A673 (cell line): ENCODE results near the gene PPP1CB.

ENCODE experiments used
- EZH2 ChIP-seq: fragments of 200-600 bp; sonication (generic); IDR thresholded peaks from 2 replicates; pipeline ENCODE4 v1.6.1; 2017; ENCODE audit warnings: borderline replicate concordance, low read depth, mild to moderate bottlenecking, mixed read lengths, antibody characterized with exemption, low read length; ENCODE audit not compliant: poor library complexity, severe bottlenecking
- TF ChIP-seq, protein P1 (sequence below): fragments of 300-800, 200-600 bp; sonication (generic); conservative IDR thresholded peaks from 2 replicates; pipeline ENCODE4 v1.5.1; 2017; ENCODE audit warnings: low read depth, mild to moderate bottlenecking, antibody characterized with exemption, low read length, moderate library complexity, mixed read lengths

GRCh38 chr2:28758459-28758858 is 6.8 kb downstream of the PPP1CB start:
- TF ChIP-seq, protein P1, sequence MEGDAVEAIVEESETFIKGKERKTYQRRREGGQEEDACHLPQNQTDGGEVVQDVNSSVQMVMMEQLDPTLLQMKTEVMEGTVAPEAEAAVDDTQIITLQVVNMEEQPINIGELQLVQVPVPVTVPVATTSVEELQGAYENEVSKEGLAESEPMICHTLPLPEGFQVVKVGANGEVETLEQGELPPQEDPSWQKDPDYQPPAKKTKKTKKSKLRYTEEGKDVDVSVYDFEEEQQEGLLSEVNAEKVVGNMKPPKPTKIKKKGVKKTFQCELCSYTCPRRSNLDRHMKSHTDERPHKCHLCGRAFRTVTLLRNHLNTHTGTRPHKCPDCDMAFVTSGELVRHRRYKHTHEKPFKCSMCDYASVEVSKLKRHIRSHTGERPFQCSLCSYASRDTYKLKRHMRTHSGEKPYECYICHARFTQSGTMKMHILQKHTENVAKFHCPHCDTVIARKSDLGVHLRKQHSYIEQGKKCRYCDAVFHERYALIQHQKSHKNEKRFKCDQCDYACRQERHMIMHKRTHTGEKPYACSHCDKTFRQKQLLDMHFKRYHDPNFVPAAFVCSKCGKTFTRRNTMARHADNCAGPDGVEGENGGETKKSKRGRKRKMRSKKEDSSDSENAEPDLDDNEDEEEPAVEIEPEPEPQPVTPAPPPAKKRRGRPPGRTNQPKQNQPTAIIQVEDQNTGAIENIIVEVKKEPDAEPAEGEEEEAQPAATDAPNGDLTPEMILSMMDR, result no peak
- TF ChIP-seq EZH2, result no peak
